NB4 (cell line): ENCODE data around the gene AWAT1.
"Not testable (repeated sequence)": the region's sequence is repeated elsewhere in the genome, so short reads cannot be mapped to it uniquely, and the experiment has no call there.

ENCODE experiments used
- DNase-seq: peaks from one replicate; pipeline ENCODE4 v3.0.0; 2010; ENCODE audit warnings: low read depth
- H3K4me3 ChIP-seq: one replicate; pipeline ENCODE4 v1.5.1; 2011; ENCODE audit warnings: mild to moderate bottlenecking, low read depth, low read length, moderate library complexity
- CTCF ChIP-seq: IDR thresholded peaks from one replicate; pipeline ENCODE4 v1.5.1; 2012; ENCODE audit warnings: low read depth, low read length
- MAX ChIP-seq: IDR thresholded peaks from 2 replicates; pipeline ENCODE4 v1.6.1; 2011; ENCODE audit warnings: low read depth, low read length
- MYC ChIP-seq: IDR thresholded peaks from 2 replicates; pipeline ENCODE4 v1.6.1; 2011; ENCODE audit warnings: low read depth, low read length
- POLR2A ChIP-seq: IDR thresholded peaks from 2 replicates; pipeline ENCODE4 v1.6.1; 2011; ENCODE audit warnings: mild to moderate bottlenecking; ENCODE audit not compliant: insufficient read length; ENCODE audit errors: extremely low read depth

AWAT1 gene

GRCh38 chrX:70219938-70220764 lies 14.3 kb upstream of the AWAT1 start:
- DNase-seq, result no peak
- TF ChIP-seq CTCF (no peak), POLR2A (no peak), MYC (no peak), MAX (no peak)
- no peak overlapping the region for H3K4me3 ChIP-seq

GRCh38 chrX:70226048-70226447 lies 8.4 kb upstream of the AWAT1 start:
- no peak for TF ChIP-seq CTCF
- DNase-seq, result no peak
- H3K4me3 ChIP-seq, result no peak overlapping the region

- no peak overlapping the region for H3K4me3 ChIP-seq
- DNase-seq, result no peak
- TF ChIP-seq MYC, result no peak
- no peak for TF ChIP-seq CTCF
- no peak for TF ChIP-seq POLR2A
- TF ChIP-seq MAX, result no peak
These were observed 7.8 kb upstream of the AWAT1 start for GRCh38 chrX:70226687-70227086.

- DNase-seq, result peak; percentile 6
- TF ChIP-seq MAX (no peak), CTCF (no peak), MYC (no peak), POLR2A (no peak)
- no peak overlapping the region for H3K4me3 ChIP-seq
These were observed 2.8 kb upstream of the AWAT1 start for GRCh38 chrX:70231666-70232065.

- DNase-seq, result no peak
- H3K4me3 ChIP-seq, result no peak overlapping the region
- TF ChIP-seq POLR2A (no peak), MAX (no peak), MYC (no peak), CTCF (no peak)
These were observed 6.3 kb downstream of the AWAT1 start for GRCh38 chrX:70240751-70241150.

- no peak for DNase-seq
- H3K4me3 ChIP-seq, result no peak overlapping the region
- TF ChIP-seq CTCF, result no peak
- no peak for TF ChIP-seq POLR2A
These were observed 7.0 kb downstream of the AWAT1 start for GRCh38 chrX:70241501-70241900.

- DNase-seq, H3K4me3 ChIP-seq: not testable (repeated sequence)
These were observed 9.1 kb downstream of the AWAT1 start for GRCh38 chrX:70243601-70244000.
